ENCODE measurements around the gene STK39. TPM values are rescaled to one million over a fixed set of nuclear protein-coding genes. Genes with fewer than 3 reads are reported as not detected.

STK39 gene
- total RNA-seq, 1 experiment from 2014 or later = 22.1 TPM

GRCh38 chr2:168039881-168040280, 207.5 kb downstream of the STK39 start:
- Histone ChIP-seq H2BK20ac (ENCODE audit: low read depth, low read length, poor library complexity, severe bottlenecking) (no peak overlapping the region), H2BK12ac (ENCODE audit: insufficient read length, low read depth, low read length) (no peak overlapping the region), H3T11ph (ENCODE audit: low read length) (no peak overlapping the region), H3K9ac (ENCODE audit: extremely low read depth, insufficient read length, low read length) (no peak overlapping the region), H2BK15ac (ENCODE audit: low read depth, low read length) (no peak overlapping the region), H3K27me3 (ENCODE audit: insufficient read depth, low read length) (no peaks in the 10 kb centered on the region), H4K20me1 (ENCODE audit: control insufficient read depth, insufficient read depth, insufficient read length) (no peaks in the 10 kb centered on the region), H3K56ac (ENCODE audit: insufficient read length, low read depth, low read length) (no peak overlapping the region), H4K8ac (replicated peaks; ENCODE audit: insufficient read length, low read depth, low read length) (no peak overlapping the region), H2AK5ac (ENCODE audit: insufficient read length, low read length) (no peak overlapping the region), H3K27ac (ENCODE audit: insufficient read length, low read depth, low read length) (no peak overlapping the region), H4K91ac (ENCODE audit: insufficient read length, low read depth, low read length) (no peak overlapping the region), H3K9me3 (ENCODE audit: control insufficient read depth, low read depth, low read length) (no peaks in the 10 kb centered on the region), H2BK5ac (ENCODE audit: insufficient read length, low read length) (no peak overlapping the region), H3K14ac (ENCODE audit: insufficient read depth, low read length) (no peak overlapping the region), H3K4me2 (ENCODE audit: insufficient read depth, insufficient read length, low read length) (no peak overlapping the region), H3K18ac (ENCODE audit: insufficient read length, low read depth, low read length) (no peak overlapping the region), H3K23ac (ENCODE audit: insufficient read length, low read depth, low read length) (no peak overlapping the region), H4K5ac (ENCODE audit: insufficient read length, low read depth, low read length) (no peak overlapping the region), H3K23me2 (ENCODE audit: insufficient read length, low read depth, low read length, poor library complexity, severe bottlenecking) (no peaks in the 10 kb centered on the region), H2AFZ (ENCODE audit: low read length) (no peak overlapping the region), H3K4me1 (ENCODE audit: insufficient read depth, low read length) (no peaks in the 10 kb centered on the region), H3K4ac (ENCODE audit: low read depth, low read length) (no peak overlapping the region), H3K79me2 (ENCODE audit: insufficient read depth, low read length) (no peaks in the 10 kb centered on the region), H3K79me1 (ENCODE audit: insufficient read depth, low read depth, low read length, poor library complexity, severe bottlenecking) (no peaks in the 10 kb centered on the region), H2BK120ac (ENCODE audit: low read depth, low read length, poor library complexity, severe bottlenecking) (no peak overlapping the region)
- no peak for TF ChIP-seq CTCF (conservative IDR thresholded peaks at IDR 0.05)
- Mint-ChIP-seq H3K27me3 (ENCODE audit: low read depth) (no peaks in the 10 kb centered on the region), H3K9me3 (no peaks in the 10 kb centered on the region), H3K27ac (no peak overlapping the region), H3K36me3 (ENCODE audit: insufficient read depth in 1 of 3, low read depth in 3 of 3) (no peaks in the 10 kb centered on the region), H3K4me1 (peaks cover 5 to 6% of the 10 kb centered on the region in 2 experiments), H3K4me3 (no peak overlapping the region)
- no peak for DNase-seq
- WGBS (ENCODE audit: extremely low coverage, insufficient read length, low lambda C conversion rate) = no CpG with 5 or more reads among the region's 3 CpGs
